ENCODE data around the gene SSC5D. TPM values are rescaled to one million over a fixed set of nuclear protein-coding genes. Genes with fewer than 3 reads are reported as not detected.

SSC5D gene
- polyA plus RNA-seq, 3 donors, result 0.08 TPM; not detected in 2

- no peak overlapping the region for H3K9ac ChIP-seq (ENCODE audit: insufficient read depth, low read length, poor library complexity, severe bottlenecking)
- Mint-ChIP-seq H3K36me3 (peaks cover 12 to 13% of the 10 kb centered on the region in 2 donors), H3K9me3 (peaks cover 0 to 15% (median 9%) of the 10 kb centered on the region in 7 donors), H3K27me3 (ENCODE audit: low read depth in 3 of 3) (peaks cover 36 to 49% (median 41%) of the 10 kb centered on the region in 3 donors), H3K4me3 (no peak overlapping the region), H3K4me1 (peaks cover 6% of the 10 kb centered on the region), H3K27ac (no peak overlapping the region)
- intact Hi-C loops (cut with micrococcal nuclease), result no loop called here
- no peaks in the 10 kb centered on the region for H4K20me1 ChIP-seq (ENCODE audit: insufficient read depth, low read length)
- H3K79me2 ChIP-seq (ENCODE audit: insufficient read depth, low read length), result no peaks in the 10 kb centered on the region
- no peak for TF ChIP-seq CTCF (IDR thresholded peaks at IDR 0.05)
- H3K4me1 ChIP-seq (ENCODE audit: control insufficient read depth in 1 of 2, insufficient read depth in 2 of 2, low read length in 2 of 2), result peaks cover 5 to 10% of the 10 kb centered on the region in 2 donors
- no peak overlapping the region for H2AFZ ChIP-seq (ENCODE audit: insufficient read depth, low read depth, low read length, poor library complexity, severe bottlenecking)
- no peak overlapping the region for H3K4me3 ChIP-seq (replicated peaks in 1 of 3; ENCODE audit: low read depth in 2 of 3, low read length in 3 of 3)
- 35% methylated on average over 15 of the region's 16 CpGs for WGBS (ENCODE audit: insufficient coverage)
- H3K27me3 ChIP-seq (ENCODE audit: control insufficient read depth in 2 of 2, insufficient read depth in 2 of 2, low read length in 2 of 2), result peaks cover 12 to 61% of the 10 kb centered on the region in 2 donors
- H3K9me3 ChIP-seq (replicated peaks in 1 of 2; ENCODE audit: control insufficient read depth in 1 of 2, insufficient read depth in 1 of 2, low read length in 2 of 2), result peaks cover 5 to 10% of the 10 kb centered on the region in 2 donors
- H3K36me3 ChIP-seq (replicated peaks in 1 of 2; ENCODE audit: control insufficient read depth in 1 of 2, insufficient read depth in 2 of 2, low read length in 2 of 2), result no peaks in the 10 kb centered on the region
- H3K27ac ChIP-seq (ENCODE audit: low read depth in 1 of 2, low read length in 2 of 2), result no peak overlapping the region
- H3K4me2 ChIP-seq (replicated peaks; ENCODE audit: extremely low read depth, low read length, poor library complexity, severe bottlenecking), result no peak overlapping the region
- no peak for DNase-seq
Observed at GRCh38 chr19:55449469-55449868, 38.8 kb upstream of the SSC5D start.

GRCh38 chr19:55451163-55451964 lies 36.9 kb upstream of the SSC5D start:
- Histone ChIP-seq H4K20me1 (ENCODE audit: insufficient read depth, low read length) (peaks cover 3% of the 10 kb centered on the region), H3K4me2 (replicated peaks; ENCODE audit: extremely low read depth, low read length, poor library complexity, severe bottlenecking) (peak overlapping the region; percentile 2), H3K79me2 (ENCODE audit: insufficient read depth, low read length) (no peaks in the 10 kb centered on the region), H3K4me3 (replicated peaks in 1 of 3; ENCODE audit: low read depth in 2 of 3, low read length in 3 of 3) (no peak overlapping the region), H3K9ac (ENCODE audit: insufficient read depth, low read length, poor library complexity, severe bottlenecking) (no peak overlapping the region), H3K9me3 (replicated peaks in 1 of 2; ENCODE audit: control insufficient read depth in 1 of 2, insufficient read depth in 1 of 2, low read length in 2 of 2) (peaks cover 5 to 7% of the 10 kb centered on the region in 2 donors), H3K27ac (ENCODE audit: low read depth in 1 of 2, low read length in 2 of 2) (no peak overlapping the region), H3K36me3 (replicated peaks in 1 of 2; ENCODE audit: control insufficient read depth in 1 of 2, insufficient read depth in 2 of 2, low read length in 2 of 2) (peaks cover 0 to 5% of the 10 kb centered on the region in 2 donors), H3K4me1 (ENCODE audit: control insufficient read depth in 1 of 2, insufficient read depth in 2 of 2, low read length in 2 of 2) (peaks cover 5 to 10% of the 10 kb centered on the region in 2 donors), H3K27me3 (ENCODE audit: control insufficient read depth in 2 of 2, insufficient read depth in 2 of 2, low read length in 2 of 2) (peaks cover 10 to 48% of the 10 kb centered on the region in 2 donors), H2AFZ (ENCODE audit: insufficient read depth, low read depth, low read length, poor library complexity, severe bottlenecking) (no peak overlapping the region)
- Mint-ChIP-seq H3K4me1 (peaks cover 6% of the 10 kb centered on the region), H3K27me3 (ENCODE audit: low read depth in 3 of 3) (peaks cover 27 to 36% (median 30%) of the 10 kb centered on the region in 3 donors), H3K36me3 (peaks cover 17 to 22% of the 10 kb centered on the region in 2 donors), H3K9me3 (peaks cover 0 to 14% (median 9%) of the 10 kb centered on the region in 7 donors), H3K4me3 (peak overlapping the region in 1 of 2 donors; percentile 85), H3K27ac (no peak overlapping the region)
- TF ChIP-seq CTCF (IDR thresholded peaks at IDR 0.05), result no peak
- 1% methylated on average over 68 of the region's 80 CpGs for WGBS (ENCODE audit: insufficient coverage)
- intact Hi-C loops (cut with micrococcal nuclease), result loop anchor here (10.0 kb wide), 2 partner anchors 157 to 307 kb away; partner anchors contain the start of gene TNNT1 (in 1 of the 2)
- DNase-seq, result no peak
